Brain microvascular endothelial cell (primary cell): ENCODE measurements around the gene GSK3B.

ENCODE experiments used
- DNase-seq: peaks from one replicate; pipeline ENCODE4 v3.0.0-alpha.2; 2020
- H3K27ac ChIP-seq: fragments of 250-450 bp; sonication (Bioruptor Pico); 2 replicates; pipeline ENCODE4 v1.5.1; 2020; ENCODE audit warnings: mild to moderate bottlenecking, moderate library complexity
- H3K27me3 ChIP-seq: fragments of 250-450 bp; sonication (Bioruptor Pico); replicated peaks from 2 replicates; pipeline ENCODE4 v1.5.1; 2020; ENCODE audit warnings: mild to moderate bottlenecking
- H3K36me3 ChIP-seq: fragments of 250-450 bp; sonication (Bioruptor Pico); replicated peaks from 2 replicates; pipeline ENCODE4 v1.5.1; 2020; ENCODE audit warnings: mild to moderate bottlenecking
- H3K4me3 ChIP-seq: 2 replicates; pipeline ENCODE4 v1.5.1; 2011; ENCODE audit warnings: low read depth, mild to moderate bottlenecking, control low read depth, low read length, moderate library complexity
- CTCF ChIP-seq: IDR thresholded peaks from 2 replicates; pipeline ENCODE4 v1.5.1; 2011; ENCODE audit warnings: low read depth, mild to moderate bottlenecking, moderate library complexity, low read length, control low read depth, inconsistent platforms; ENCODE audit errors: missing control alignments
- in situ Hi-C: cut with HindIII; loops from 2 replicates; pipeline ENCODE4 v1.10.0; 2017; ENCODE audit warnings: low sequenced_read_pairs, low pct_ligation_motif_present

GSK3B gene

GRCh38 chr3:120071259-120071658, 23.0 kb downstream of the GSK3B start:
- Histone ChIP-seq H3K27ac (no peak overlapping the region), H3K4me3 (no peak overlapping the region), H3K27me3 (no peaks in the 10 kb centered on the region), H3K36me3 (no peaks in the 10 kb centered on the region)
- DNase-seq = no peak
- in situ Hi-C loops = no loop called here
- no peak for TF ChIP-seq CTCF

- in situ Hi-C loops = no loop called here
- TF ChIP-seq CTCF = no peak
- H3K36me3 ChIP-seq = no peaks in the 10 kb centered on the region
- H3K27ac ChIP-seq = no peak overlapping the region
- no peak for DNase-seq
- no peak overlapping the region for H3K4me3 ChIP-seq
- no peaks in the 10 kb centered on the region for H3K27me3 ChIP-seq
These were observed 23.8 kb downstream of the GSK3B start for GRCh38 chr3:120070263-120070981.

- no peaks in the 10 kb centered on the region for H3K27me3 ChIP-seq
- no peak overlapping the region for H3K27ac ChIP-seq
- DNase-seq = no peak
- no peak overlapping the region for H3K4me3 ChIP-seq
- TF ChIP-seq CTCF = no peak
- no peaks in the 10 kb centered on the region for H3K36me3 ChIP-seq
- in situ Hi-C loops = no loop called here
These were observed 27.2 kb downstream of the GSK3B start for GRCh38 chr3:120067083-120067482.

GRCh38 chr3:120066634-120067033, 27.6 kb downstream of the GSK3B start:
- TF ChIP-seq CTCF = no peak
- in situ Hi-C loops = no loop called here
- DNase-seq = no peak

GRCh38 chr3:120064641-120065040, 29.6 kb downstream of the GSK3B start:
- in situ Hi-C loops = no loop called here
- Histone ChIP-seq H3K36me3 (no peaks in the 10 kb centered on the region), H3K27ac (no peak overlapping the region), H3K4me3 (no peak overlapping the region), H3K27me3 (no peaks in the 10 kb centered on the region)
- DNase-seq = no peak
- no peak for TF ChIP-seq CTCF

More at GRCh38 chr3:120066634-120067033, 27.6 kb downstream of the GSK3B start:
- H3K27me3 ChIP-seq = no peaks in the 10 kb centered on the region
- no peak overlapping the region for H3K4me3 ChIP-seq
- no peak overlapping the region for H3K27ac ChIP-seq
- no peaks in the 10 kb centered on the region for H3K36me3 ChIP-seq

GRCh38 chr3:120062474-120062873, 31.8 kb downstream of the GSK3B start:
- no peaks in the 10 kb centered on the region for H3K36me3 ChIP-seq
- H3K27ac ChIP-seq = no peak overlapping the region
- H3K4me3 ChIP-seq = no peak overlapping the region
- no peak for DNase-seq
- TF ChIP-seq CTCF = no peak
- no peaks in the 10 kb centered on the region for H3K27me3 ChIP-seq
- in situ Hi-C loops = no loop called here
